Measurements from ENCODE around the gene SCNM1. TPM values are rescaled to one million over a fixed set of nuclear protein-coding genes. Genes with fewer than 3 reads are reported as not detected.

The SCNM1 gene
- total and polyA plus RNA-seq, 9 of the 15 experiments (the other 6 are each of a cell fraction or from before 2014, with no cell fraction given), result 17.2 to 204 (median 63.0) TPM

GRCh38 chr1:151165281-151165737 lies 635 bp upstream of the SCNM1 start (continued):
- TF ChIP-seq ZNF263 (CRISPR knock-in tag; IDR thresholded peaks at IDR 0.05; ENCODE audit: borderline replicate concordance) (no peak), RFX5 (IDR thresholded peaks at IDR 0.05; ENCODE audit: low read depth, low read length) (no peak), AFF4 (CRISPR knock-in tag; IDR thresholded peaks at IDR 0.05) (no peak; the same call in 1 of the 2 replicates), HOMEZ (CRISPR knock-in tag; IDR thresholded peaks at IDR 0.05) (no peak), ZKSCAN3 (CRISPR knock-in tag; IDR thresholded peaks at IDR 0.05) (no peak), MXI1 (IDR thresholded peaks at IDR 0.05; ENCODE audit: low read depth, low read length) (no peak), POLR2AphosphoS2 (IDR thresholded peaks at IDR 0.05; ENCODE audit: low read length) (no peak), NFIX (CRISPR knock-in tag; IDR thresholded peaks at IDR 0.05; ENCODE audit: low read depth) (no peak), SRSF1 (IDR thresholded peaks at IDR 0.05; ENCODE audit: low read depth, low read length) (no peak), SAFB (IDR thresholded peaks at IDR 0.05; ENCODE audit: borderline replicate concordance, low read depth, low read length) (no peak), COPS2 (conservative IDR thresholded peaks at IDR 0.05) (no peak), C11orf30 (IDR thresholded peaks at IDR 0.05; ENCODE audit: low read depth) (no peak), ZNF766 (CRISPR knock-in tag; conservative IDR thresholded peaks at IDR 0.05) (no peak), SMARCA5 (IDR thresholded peaks at IDR 0.05) (peak; percentile 72; the same call in 1 of the 2 replicates), TOE1 (IDR thresholded peaks at IDR 0.05; ENCODE audit: borderline replicate concordance) (no peak; the same call in 1 of the 2 replicates), TOE1 (CRISPR knock-in tag; IDR thresholded peaks at IDR 0.05; ENCODE audit: borderline replicate concordance, low read depth) (no peak), STAT5A (IDR thresholded peaks at IDR 0.05; ENCODE audit: borderline replicate concordance, low read length) (no peak), ZBTB9 (CRISPR knock-in tag; IDR thresholded peaks at IDR 0.05) (no peak), RBM39 (optimal IDR thresholded peaks at IDR 0.05; ENCODE audit: low read depth, low read length) (no peak), ZNF384 (IDR thresholded peaks at IDR 0.05; ENCODE audit: low read depth, low read length) (no peak), ZNF507 (tag; conservative IDR thresholded peaks at IDR 0.05) (no peak), USF1 (CRISPR knock-in tag; IDR thresholded peaks at IDR 0.05) (no peak), KHSRP (IDR thresholded peaks at IDR 0.05) (0 out of 2 replicates have a peak, but pooled peaks have one; percentile 18)
